HG03575 (cell line): ENCODE data around the gene ZFHX3.

Source experiments
- ATAC-seq: cut with Tn5 transposase; IDR thresholded peaks from one replicate; pipeline ENCODE4 v1.9.1; 2021; ENCODE audit not compliant: unreplicated experiment, insufficient number of reproducible peaks, low FRiP score; ENCODE audit errors: extremely low read depth

Gene ZFHX3

GRCh38 chr16:72811188-72811720 lies 236.7 kb downstream of the ZFHX3 start:
- no peak for ATAC-seq

- ATAC-seq: no peak
Measured at GRCh38 chr16:72810480-72810879, 237.4 kb downstream of the ZFHX3 start.

- no peak for ATAC-seq
Measured at GRCh38 chr16:72809446-72809845, 238.5 kb downstream of the ZFHX3 start.

- no peak for ATAC-seq
Measured at GRCh38 chr16:72808754-72809153, 239.2 kb downstream of the ZFHX3 start.

GRCh38 chr16:72807245-72807644 lies 240.7 kb downstream of the ZFHX3 start:
- no peak for ATAC-seq

- no peak for ATAC-seq
Measured at GRCh38 chr16:72805486-72805885, 242.4 kb downstream of the ZFHX3 start.

GRCh38 chr16:72800524-72801161 lies 247.3 kb downstream of the ZFHX3 start:
- ATAC-seq: no peak

- ATAC-seq: no peak
Measured at GRCh38 chr16:72798264-72798663, 249.7 kb downstream of the ZFHX3 start.

- no peak for ATAC-seq
Measured at GRCh38 chr16:72797621-72798020, 250.3 kb downstream of the ZFHX3 start.

GRCh38 chr16:72796222-72796621 lies 251.7 kb downstream of the ZFHX3 start:
- no peak for ATAC-seq

GRCh38 chr16:72794986-72795385 lies 252.9 kb downstream of the ZFHX3 start:
- no peak for ATAC-seq

- ATAC-seq: no peak
Measured at GRCh38 chr16:72794319-72794718, 253.6 kb downstream of the ZFHX3 start.

GRCh38 chr16:72793716-72794115 lies 254.2 kb downstream of the ZFHX3 start:
- no peak for ATAC-seq

GRCh38 chr16:72793017-72793416 lies 254.9 kb downstream of the ZFHX3 start:
- ATAC-seq: no peak

- ATAC-seq: no peak
Measured at GRCh38 chr16:72791786-72792185, 256.1 kb downstream of the ZFHX3 start.

- ATAC-seq: no peak
Measured at GRCh38 chr16:72789921-72790320, 258.0 kb downstream of the ZFHX3 start.

- ATAC-seq: no peak
Measured at GRCh38 chr16:72789465-72789864, 258.5 kb downstream of the ZFHX3 start.

- no peak for ATAC-seq
Measured at GRCh38 chr16:72788269-72788809, 259.6 kb downstream of the ZFHX3 start.

GRCh38 chr16:72787514-72788268 lies 260.2 kb downstream of the ZFHX3 start:
- peak; percentile 67 for ATAC-seq

GRCh38 chr16:72787130-72787513 lies 260.8 kb downstream of the ZFHX3 start:
- ATAC-seq: no peak
